GM21619 (cell line): ENCODE measurements around the gene PCBP2.
A peak's percentile ranks its signal among the peaks of the same experiment; 100 is the strongest.
"Not testable (repeated sequence)": the region's sequence is repeated elsewhere in the genome, so short reads cannot be mapped to it uniquely, and the experiment has no call there.

ENCODE experiments used
- ATAC-seq: cut with Tn5 transposase; IDR thresholded peaks from one replicate; pipeline ENCODE4 v1.9.1; 2021; ENCODE audit not compliant: unreplicated experiment

The PCBP2 gene

GRCh38 chr12:53439582-53439981 lies 12.3 kb upstream of the PCBP2 start:
- not testable (repeated sequence) for ATAC-seq

- peak; percentile 99 for ATAC-seq
Measured at GRCh38 chr12:53441040-53441833, 10.7 kb upstream of the PCBP2 start, which contains the start of gene PRR13. PRR13 (plus strand) TSS chr12:53441734; CDS start chr12:53442715, 981 bp downstream.

DNA sequence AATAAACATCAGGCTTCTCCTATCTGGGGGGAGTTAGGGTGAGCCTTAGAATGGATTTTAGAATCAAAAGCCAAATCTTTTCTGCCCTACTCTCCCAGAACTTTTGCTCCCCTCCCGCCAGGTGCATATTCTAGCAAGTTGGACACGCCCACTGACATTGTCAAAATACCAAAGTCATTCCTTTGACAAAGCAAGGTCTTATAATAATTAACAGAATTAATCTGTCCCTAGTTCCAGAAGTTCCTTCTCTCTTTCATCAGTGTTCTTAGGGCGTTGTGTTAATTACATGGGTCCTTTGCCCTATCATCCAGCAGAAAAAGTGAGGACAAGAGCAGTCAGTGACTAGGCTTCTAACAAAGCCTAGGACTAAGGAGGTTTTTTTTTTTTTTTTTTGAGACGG lies 7.9 kb upstream of the PCBP2 start:
- ATAC-seq, result no peak

DNA sequence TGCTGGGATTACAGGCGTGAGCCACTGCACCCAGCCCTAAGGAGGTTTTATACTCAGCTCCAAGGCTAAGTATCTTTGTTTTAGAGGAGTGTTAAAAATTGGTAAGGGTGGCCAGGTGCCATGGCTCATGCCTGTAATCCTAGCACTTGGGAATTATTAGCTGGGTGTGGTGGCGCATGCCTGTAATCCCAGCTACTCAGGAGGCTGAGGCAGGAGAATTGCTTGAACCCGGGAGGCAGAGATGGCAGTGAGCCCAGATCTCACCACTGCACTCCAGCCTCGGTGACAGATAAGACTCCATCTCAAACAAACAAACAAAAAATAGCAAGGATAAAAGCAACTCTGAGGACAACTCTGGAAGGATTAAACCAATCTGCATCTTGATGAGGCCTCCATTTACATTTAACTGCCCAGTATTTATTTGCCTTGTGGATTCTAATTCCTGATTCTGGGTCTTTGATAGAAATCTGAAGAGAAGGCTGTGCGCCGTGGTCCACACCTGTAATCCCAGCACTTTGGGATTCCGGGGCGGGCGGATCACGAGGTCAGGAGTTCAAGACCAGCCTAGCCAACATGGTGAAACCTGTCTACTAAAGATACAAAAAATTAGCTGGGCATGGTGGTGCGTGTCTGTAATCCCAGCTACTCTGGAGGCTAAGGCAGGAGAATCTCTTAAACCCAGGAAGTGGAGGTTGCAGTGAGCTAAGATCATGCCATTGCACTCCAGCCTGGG lies 7.1 kb upstream of the PCBP2 start:
- ATAC-seq, result not testable (repeated sequence)

- no peak for ATAC-seq
Measured at GRCh38 chr12:53450936-53451335, 966 bp upstream of the PCBP2 start.

- ATAC-seq, result peak; percentile 19
Measured at GRCh38 chr12:53452159-53453077, 516 bp downstream of the PCBP2 start.

DNA sequence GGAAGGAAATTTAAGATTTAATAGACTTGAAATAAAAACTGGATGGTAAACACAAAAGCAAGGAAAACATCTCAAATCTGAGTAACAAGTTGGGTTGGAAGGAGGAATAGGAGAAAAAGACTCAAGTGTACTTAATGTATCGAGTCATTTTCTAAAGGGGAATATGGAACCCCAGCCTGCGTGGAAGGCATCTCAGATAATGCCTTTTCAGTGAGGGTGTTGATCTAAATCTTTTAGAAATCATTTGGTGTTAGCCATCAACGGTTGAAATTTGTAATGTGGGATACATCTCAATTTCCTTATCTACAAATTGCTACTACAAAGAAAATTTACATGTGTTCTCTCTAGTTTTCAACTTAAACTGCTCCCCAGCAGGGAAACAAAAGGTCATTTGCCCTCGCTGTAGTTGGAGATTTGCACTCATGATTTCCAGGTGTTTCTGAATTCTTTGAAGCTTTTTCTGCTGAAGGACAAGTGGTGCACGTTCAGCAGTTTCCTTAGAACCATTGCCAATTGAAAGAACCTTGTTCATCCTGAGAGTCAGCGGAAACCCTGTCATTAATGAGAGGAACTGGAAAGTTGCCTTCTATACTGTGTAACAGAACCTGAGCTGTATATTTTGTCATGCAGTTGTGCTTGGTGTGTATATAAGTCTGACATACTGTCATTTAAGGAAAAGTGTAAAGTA lies 2.2 kb downstream of the PCBP2 start:
- ATAC-seq, result no peak

- no peak for ATAC-seq
Measured at GRCh38 chr12:53454707-53455106, 2.8 kb downstream of the PCBP2 start.

DNA sequence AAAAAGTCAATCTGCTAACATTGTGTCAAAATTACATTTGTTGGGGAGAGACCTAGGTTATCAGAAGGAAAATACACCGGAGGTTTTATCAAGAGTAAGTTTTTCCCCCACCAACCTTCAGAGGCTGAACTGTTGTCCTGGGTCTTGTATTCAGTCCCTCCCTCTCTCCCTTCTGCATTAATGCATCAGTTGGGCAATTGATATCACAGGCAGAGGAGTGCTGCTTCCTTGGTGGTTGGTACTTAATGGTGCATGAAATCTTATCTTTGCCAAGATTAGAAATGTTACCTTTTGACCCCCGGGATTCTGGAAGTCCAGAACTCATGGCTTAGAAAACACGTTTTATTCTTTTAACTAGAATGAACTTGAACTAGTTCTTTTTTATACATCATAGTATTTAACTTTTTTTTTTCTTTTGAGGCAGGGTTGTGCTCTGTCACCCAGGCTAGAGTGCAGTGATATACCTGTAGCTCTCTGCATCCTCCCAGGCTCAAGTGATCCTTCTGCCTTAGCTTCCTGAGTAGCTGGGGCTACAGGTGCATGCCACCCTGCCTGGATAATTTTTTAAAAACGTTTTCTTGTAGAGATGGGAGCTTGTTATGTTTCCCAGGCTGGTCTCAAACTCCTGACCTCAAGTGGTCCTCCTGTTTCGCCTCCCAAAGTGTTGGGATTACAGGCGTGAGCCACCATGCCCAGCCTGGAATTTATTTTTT lies 4.9 kb downstream of the PCBP2 start:
- no peak for ATAC-seq

DNA sequence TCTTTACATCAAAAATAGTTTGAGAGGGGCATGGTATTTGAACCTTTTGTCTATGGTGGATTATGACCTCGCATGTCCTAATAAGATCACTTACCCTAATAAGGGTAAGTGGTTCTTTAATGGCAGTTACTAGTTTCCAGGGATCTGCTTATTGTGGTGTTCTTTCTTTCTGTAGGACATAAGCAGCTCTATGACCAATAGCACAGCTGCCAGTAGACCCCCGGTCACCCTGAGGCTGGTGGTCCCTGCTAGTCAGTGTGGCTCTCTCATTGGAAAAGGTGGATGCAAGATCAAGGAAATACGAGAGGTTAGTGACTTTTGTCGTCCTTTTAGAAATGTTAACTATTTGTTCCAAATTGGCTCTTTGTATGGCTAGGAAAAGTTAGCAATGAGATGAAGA lies 7.2 kb downstream of the PCBP2 start:
- ATAC-seq, result no peak

DNA sequence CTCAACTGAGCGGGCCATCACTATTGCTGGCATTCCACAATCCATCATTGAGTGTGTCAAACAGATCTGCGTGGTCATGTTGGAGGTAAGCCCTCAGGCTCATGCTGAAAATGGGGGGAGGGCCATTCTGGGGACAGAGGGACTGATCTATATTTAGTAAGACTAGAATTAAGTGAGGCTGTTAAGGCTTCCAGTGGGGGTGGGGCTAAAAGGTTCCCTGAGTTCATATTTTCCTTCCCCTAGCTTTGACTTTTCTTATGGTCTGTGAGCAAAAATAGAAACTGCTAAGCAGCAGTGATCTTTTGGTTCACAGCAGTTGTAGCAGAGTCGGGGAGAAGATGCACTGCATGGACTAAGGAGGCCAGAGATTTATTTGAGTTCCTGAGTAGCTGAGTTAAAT lies 9.2 kb downstream of the PCBP2 start:
- ATAC-seq, result no peak

- ATAC-seq, result no peak
Measured at GRCh38 chr12:53461591-53461990, 9.7 kb downstream of the PCBP2 start.

DNA sequence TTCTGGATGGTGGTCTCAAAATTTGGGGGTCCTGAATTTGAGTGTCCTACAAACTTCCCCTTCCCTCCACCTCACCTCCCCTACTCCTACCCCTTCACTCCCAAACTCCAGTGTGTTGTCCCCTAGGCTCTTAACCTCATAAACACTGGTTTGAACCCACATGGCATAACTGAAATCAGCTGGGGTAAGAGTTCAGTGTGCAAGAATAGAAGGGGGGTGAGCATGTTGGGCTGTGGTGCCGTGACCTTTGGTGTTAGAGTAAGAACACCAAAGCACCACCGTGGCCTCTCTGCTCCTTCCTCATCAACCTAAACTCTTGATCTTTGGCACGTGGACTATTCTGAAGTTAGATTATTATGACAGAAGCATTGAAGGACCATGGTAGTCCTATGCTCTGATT lies 11.0 kb downstream of the PCBP2 start:
- ATAC-seq, result no peak

GRCh38 chr12:53463802-53464560 lies 12.1 kb downstream of the PCBP2 start:
- ATAC-seq, result no peak

- ATAC-seq, result no peak
Measured at GRCh38 chr12:53464685-53465418, 12.9 kb downstream of the PCBP2 start.

- ATAC-seq, result no peak
Measured at GRCh38 chr12:53465679-53466078, 13.8 kb downstream of the PCBP2 start.

DNA sequence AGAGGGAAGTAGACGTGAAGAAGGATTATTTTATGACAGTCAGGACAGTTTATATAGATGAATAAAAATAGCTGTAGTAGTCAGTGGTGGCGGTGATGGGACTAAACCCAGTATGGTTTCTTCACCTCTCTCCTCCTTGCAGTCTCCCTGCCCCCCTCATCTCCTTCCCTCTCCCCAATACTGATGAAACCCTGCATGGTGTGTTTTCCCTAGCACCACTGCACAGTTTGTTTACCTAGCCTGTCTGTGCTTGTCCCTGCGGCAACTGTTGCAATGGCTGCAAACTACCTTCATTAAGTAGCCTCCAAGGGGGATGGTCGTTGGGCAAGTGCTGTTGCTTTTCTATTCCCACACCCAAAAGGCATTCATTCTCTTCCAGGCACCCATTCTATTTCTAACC lies 14.7 kb downstream of the PCBP2 start:
- no peak for ATAC-seq

- no peak for ATAC-seq
Measured at GRCh38 chr12:53467082-53467481, 15.2 kb downstream of the PCBP2 start.

DNA sequence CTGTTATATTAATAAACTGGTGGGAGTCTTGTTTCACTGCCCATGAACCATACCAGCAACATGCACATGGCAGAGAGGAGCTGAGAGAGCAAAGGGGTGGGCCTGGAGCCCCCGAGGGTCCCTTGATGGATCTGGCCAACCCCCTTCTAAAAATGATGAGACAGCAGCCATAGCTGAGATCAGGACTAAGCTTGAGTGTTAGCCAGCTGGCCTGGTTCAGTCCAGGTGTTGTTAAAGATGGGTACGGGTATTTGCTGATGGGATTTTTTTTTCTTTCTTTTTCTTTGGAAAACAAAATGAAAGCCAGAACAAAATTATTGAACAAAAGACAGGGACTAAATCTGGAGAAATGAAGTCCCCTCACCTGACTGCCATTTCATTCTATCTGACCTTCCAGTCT lies 16.0 kb downstream of the PCBP2 start:
- no peak for ATAC-seq
